Adrenal gland (tissue), 12 donors: Measurements from ENCODE around the gene FBXL19. TPM values are rescaled to one million over a fixed set of nuclear protein-coding genes. Genes with fewer than 3 reads are reported as not detected.

Experiments used
- DNase-seq, 7 donors: peaks; one replicate each; pipeline ENCODE4 v3.0.0-alpha.2; 2019 to 2020
- H3K27ac ChIP-seq, 5 donors: fragments of 200-600 bp; sonication (generic) in 4 of 5; 1 replicate in 3 of 5; 2 replicates in 2 of 5; pipeline versions ENCODE4 v1.5.1 to v1.8.0; 2016 to 2020; ENCODE audit warnings: mild to moderate bottlenecking in 1 of 5
- H3K27me3 ChIP-seq: fragments of 200-600 bp; 2 replicates; pipeline ENCODE4 v1.8.0; 2021
- H3K36me3 ChIP-seq, 2 donors: fragments of 200-600 bp; replicated peaks in 1 of 2; 1 replicate in 1 of 2; 2 replicates in 1 of 2; pipeline versions ENCODE4 v1.5.1 to v1.8.0; 2018 to 2022
- H3K4me1 ChIP-seq, 2 donors: fragments of 200-600 bp; replicated peaks in 1 of 2; 1 replicate in 1 of 2; 2 replicates in 1 of 2; pipeline versions ENCODE4 v1.5.1 to v1.8.0; 2018 to 2021
- H3K4me3 ChIP-seq, 4 donors: fragments of 200-600 bp; sonication (generic) in 3 of 4; one replicate each; pipeline ENCODE4 v1.5.1; 2016 to 2018
- H3K9me3 ChIP-seq, 3 donors: fragments of 200-600 bp; sonication (generic) in 1 of 3; replicated peaks in 1 of 3; 1 replicate in 2 of 3; 2 replicates in 1 of 3; pipeline versions ENCODE4 v1.5.1 to v1.8.0; 2016 to 2021
- CTCF ChIP-seq, 6 experiments: fragments of 450-650 bp in 4 of 6; fragments of 200-600 bp in 2 of 6; sonication (generic) in 1 of 6; IDR thresholded peaks; 1 replicate in 5 of 6; 2 replicates in 1 of 6; pipeline versions ENCODE4 v1.5.1 to v1.8.0; 2016 to 2021; ENCODE audit warnings: antibody characterized with exemption in 6 of 6, mild to moderate bottlenecking in 2 of 6, moderate library complexity in 1 of 6
- POLR2A ChIP-seq, 2 donors: fragments of 450-650 bp; IDR thresholded peaks; one replicate each; pipeline ENCODE4 v1.6.1; 2017; ENCODE audit warnings: antibody characterized with exemption in 2 of 2, mild to moderate bottlenecking in 2 of 2, moderate library complexity in 1 of 2
- WGBS, 4 donors: extraction: QIAGEN DNeasy Blood & Tissue Kit in 2 of 4; methylation state at CpG; one replicate each; pipeline versions ENCODE4 v1.1.5 to v1.1.7; 2013 to 2017; 5-methylcytosine and 5-hydroxymethylcytosine counted together
- intact Hi-C, 2 donors: fragments of 100-400 bp; cut with DNase I; formaldehyde crosslinking; loops; one replicate each; pipeline versions ENCODE4 v1.14.1 to v1.15.0; 2022 to 2023
- polyA plus RNA-seq, 3 donors: library from polyadenylated mRNA; stranded (reverse); fragments of 200-250 nt in 2 of 3; fragments of 350-450 nt in 1 of 3; fragmentation: Illumina TruSeq in 1 of 3; extraction: RNeasy Lipid Tissue Mini Kit (QIAGEN cat#74804) in 1 of 3; gene quantifications; one replicate each; pipeline ENCODE4 v1.2.3, GENCODE V29; 2013 to 2014
- total RNA-seq, 9 donors: library from RNA; depleted of rRNA in 4 of 9; stranded (reverse); fragments of >200 nt in 4 of 9; fragments of 120-200 nt in 1 of 9; fragmentation: NEBNext Ultra II Directional in 1 of 9; extraction: Animal tissue kit (Norgen Biotek cat#: 25700) in 1 of 9; gene quantifications; one replicate each; pipeline versions ENCODE4 v1.1.0 to v1.2.4, GENCODE V29; 2013 to 2023
- donor health status: healthy with polysubstance abuse.
- donor health status: Bipolar disorder and iron deficiency.
- donor health status: DM: yes; HTN: yes; CAD: no.
- donor health status: DM: no; HTN: no; CAD: no.
- donor health status: DM: no; HTN: no; CAD: no.
- donor health status: DM: yes; HTN: yes; CAD: no.

Gene FBXL19
- total and polyA plus RNA-seq, 12 donors: 1.6 to 74.1 (median 12.5) TPM

GRCh38 chr16:30928390-30928789, 5.0 kb downstream of the FBXL19 start:
- no peak for TF ChIP-seq POLR2A (IDR thresholded peaks at IDR 0.05)
- no peak for TF ChIP-seq CTCF (IDR thresholded peaks at IDR 0.05)
- DNase-seq: no peak
- intact Hi-C loops: loop anchor here in 1 of 2 donors (10.0 kb wide), 1 partner anchor 56 kb away; the partner anchor contains the start of gene HSD3B7
- H3K9me3 ChIP-seq: no peaks in the 10 kb centered on the region
- 88 to 95% (median 88%) methylated on average over 4 to 11 of the region's 11 CpGs for WGBS, 4 donors
- H3K27ac ChIP-seq: no peak overlapping the region
- no peak overlapping the region for H3K4me3 ChIP-seq
- H3K4me1 ChIP-seq: peaks cover 0 to 7% of the 10 kb centered on the region in 2 donors
- H3K36me3 ChIP-seq: peaks cover 0 to 30% of the 10 kb centered on the region in 2 donors
- no peaks in the 10 kb centered on the region for H3K27me3 ChIP-seq

GRCh38 chr16:30929167-30929566, 5.8 kb downstream of the FBXL19 start:
- no peaks in the 10 kb centered on the region for H3K27me3 ChIP-seq
- H3K4me3 ChIP-seq: no peak overlapping the region
- H3K36me3 ChIP-seq: peaks cover 0 to 33% of the 10 kb centered on the region in 2 donors
- H3K27ac ChIP-seq: no peak overlapping the region
- intact Hi-C loops: loop anchor here in 1 of 2 donors (10.0 kb wide), 1 partner anchor 56 kb away; the partner anchor contains the start of gene HSD3B7
- no peaks in the 10 kb centered on the region for H3K9me3 ChIP-seq
- WGBS, 4 donors: 61 to 89% (median 84%) methylated on average over 4 to 7 of the region's 7 CpGs
- DNase-seq: no peak
- H3K4me1 ChIP-seq: peaks cover 0 to 7% of the 10 kb centered on the region in 2 donors
- no peak for TF ChIP-seq POLR2A (IDR thresholded peaks at IDR 0.05)
- no peak for TF ChIP-seq CTCF (IDR thresholded peaks at IDR 0.05)

- TF ChIP-seq POLR2A (IDR thresholded peaks at IDR 0.05) (no peak), CTCF (IDR thresholded peaks at IDR 0.05) (no peak)
- intact Hi-C loops: no loop called here
- Histone ChIP-seq H3K27me3 (no peaks in the 10 kb centered on the region), H3K4me3 (no peak overlapping the region), H3K9me3 (no peaks in the 10 kb centered on the region), H3K4me1 (no peaks in the 10 kb centered on the region), H3K27ac (no peak overlapping the region), H3K36me3 (peaks cover 0 to 33% of the 10 kb centered on the region in 2 donors)
- DNase-seq: no peak
- WGBS, 4 donors: 85 to 95% (median 93%) methylated on average over 19 to 35 of the region's 35 CpGs
These were observed 6.8 kb downstream of the FBXL19 start for GRCh38 chr16:30930160-30930571.

- H3K27me3 ChIP-seq: no peaks in the 10 kb centered on the region
- H3K27ac ChIP-seq: no peak overlapping the region
- peaks cover 0 to 36% of the 10 kb centered on the region in 2 donors for H3K36me3 ChIP-seq
- no peaks in the 10 kb centered on the region for H3K4me1 ChIP-seq
- WGBS, 4 donors: 52 to 63% (median 58%) methylated on average over 12 of the region's 12 CpGs
- no peak for DNase-seq
- H3K4me3 ChIP-seq: no peak overlapping the region
- intact Hi-C loops: no loop called here
- TF ChIP-seq POLR2A (IDR thresholded peaks at IDR 0.05) (no peak), CTCF (IDR thresholded peaks at IDR 0.05) (no peak)
- no peaks in the 10 kb centered on the region for H3K9me3 ChIP-seq
These were observed 7.8 kb downstream of the FBXL19 start for GRCh38 chr16:30931068-30931650.
